Stomach (tissue), 4 donors: ENCODE measurements around the gene LRRC49.

Experiments used
- EP300 ChIP-seq: sonication (generic); formaldehyde crosslinking; IDR thresholded peaks from one replicate; pipeline ENCODE4 v1.6.1; 2017; ENCODE audit warnings: antibody characterized with exemption
- POLR2AphosphoS5 ChIP-seq, 3 donors: sonication (generic); formaldehyde crosslinking; IDR thresholded peaks; one replicate each; pipeline ENCODE4 v1.6.1; 2016; ENCODE audit warnings: antibody characterized with exemption in 3 of 3
- TF ChIP-seq, protein P1 (sequence below), 7 experiments: fragments of 450-650 bp in 4 of 7; fragments of 200-600 bp in 3 of 7; sonication (generic) in 3 of 7; IDR thresholded peaks; one replicate each; pipeline ENCODE4 v1.5.1; 2016 to 2019; ENCODE audit warnings: antibody characterized with exemption in 7 of 7, control low read depth in 2 of 7, mild to moderate bottlenecking in 1 of 7

DNA sequence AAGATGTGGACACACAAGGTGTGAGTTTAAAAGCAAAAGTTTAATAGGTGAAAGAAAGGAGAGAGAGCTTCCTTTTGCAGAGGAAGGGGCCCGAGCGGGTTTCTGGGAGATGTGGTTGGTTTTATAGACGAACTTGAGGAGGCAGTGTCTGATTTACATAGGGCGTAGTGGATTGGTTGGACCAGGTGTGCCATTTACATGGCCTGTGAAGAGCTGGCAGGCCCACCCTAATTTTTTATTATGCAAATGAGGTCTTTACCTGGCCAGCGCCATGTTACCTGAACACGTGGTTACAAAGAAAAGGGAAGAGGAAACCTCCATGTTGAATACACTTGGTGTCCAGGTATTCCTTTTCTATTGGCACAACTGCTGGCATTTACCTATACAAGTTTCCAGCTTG, 179.8 kb downstream of the LRRC49 start:
- TF ChIP-seq POLR2AphosphoS5 (IDR thresholded peaks at IDR 0.05): no peak
- TF ChIP-seq, protein P1, sequence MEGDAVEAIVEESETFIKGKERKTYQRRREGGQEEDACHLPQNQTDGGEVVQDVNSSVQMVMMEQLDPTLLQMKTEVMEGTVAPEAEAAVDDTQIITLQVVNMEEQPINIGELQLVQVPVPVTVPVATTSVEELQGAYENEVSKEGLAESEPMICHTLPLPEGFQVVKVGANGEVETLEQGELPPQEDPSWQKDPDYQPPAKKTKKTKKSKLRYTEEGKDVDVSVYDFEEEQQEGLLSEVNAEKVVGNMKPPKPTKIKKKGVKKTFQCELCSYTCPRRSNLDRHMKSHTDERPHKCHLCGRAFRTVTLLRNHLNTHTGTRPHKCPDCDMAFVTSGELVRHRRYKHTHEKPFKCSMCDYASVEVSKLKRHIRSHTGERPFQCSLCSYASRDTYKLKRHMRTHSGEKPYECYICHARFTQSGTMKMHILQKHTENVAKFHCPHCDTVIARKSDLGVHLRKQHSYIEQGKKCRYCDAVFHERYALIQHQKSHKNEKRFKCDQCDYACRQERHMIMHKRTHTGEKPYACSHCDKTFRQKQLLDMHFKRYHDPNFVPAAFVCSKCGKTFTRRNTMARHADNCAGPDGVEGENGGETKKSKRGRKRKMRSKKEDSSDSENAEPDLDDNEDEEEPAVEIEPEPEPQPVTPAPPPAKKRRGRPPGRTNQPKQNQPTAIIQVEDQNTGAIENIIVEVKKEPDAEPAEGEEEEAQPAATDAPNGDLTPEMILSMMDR (IDR thresholded peaks at IDR 0.05): no peak
- no peak for TF ChIP-seq EP300
